ENCODE measurements around the gene SUSD1. TPM values are rescaled to one million over a fixed set of nuclear protein-coding genes. Genes with fewer than 3 reads are reported as not detected.
A peak's percentile ranks its signal among the peaks of the same experiment; 100 is the strongest.

SUSD1 gene
- total RNA-seq, 4 donors from 2014 or later = 22.7 to 83.0 (median 24.7) TPM

DNA sequence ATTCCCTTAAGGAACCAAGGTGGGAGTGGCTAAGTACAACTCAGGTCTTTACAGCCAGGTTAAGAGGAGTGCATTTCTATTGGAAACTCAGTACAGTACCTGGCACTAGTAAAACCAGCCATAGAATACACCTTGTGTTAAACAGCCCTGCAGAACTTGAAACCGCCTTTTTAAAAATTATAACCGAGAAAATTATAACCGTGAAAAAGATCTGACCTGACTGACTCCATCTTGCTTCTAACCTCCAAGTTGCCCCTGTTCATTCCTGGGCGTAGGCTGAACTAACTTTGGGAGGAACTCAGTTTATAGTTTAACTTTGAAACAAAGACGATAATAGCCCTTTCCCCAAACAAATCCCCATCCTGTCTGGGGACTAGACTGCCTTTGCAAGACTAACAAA, 132.3 kb downstream of the SUSD1 start:
- Histone ChIP-seq H3K27me3 (no peaks in the 10 kb centered on the region), H3K9me3 (no peaks in the 10 kb centered on the region), H3K4me3 (no peak overlapping the region), H3K4me1 (peaks cover 0 to 2% (median 0%) of the 10 kb centered on the region in 4 donors), H3K27ac (no peak overlapping the region), H3K36me3 (no peaks in the 10 kb centered on the region)
- in situ Hi-C loops (cut with MboI; ENCODE audit: low pct_ligation_motif_present in 1 of 4, low pct_unique_long_range_greater_than_20kb in 1 of 4, low sequenced_read_pairs in 3 of 4) = no loop called here
- 73 to 94% methylated on average over 5 of the region's 5 CpGs for WGBS, 2 donors (ENCODE audit: low coverage in 1 of 2)
- DNase-seq = no peak
- intact Hi-C loops (cut with DNase I; ENCODE audit: low total_unique reads) = no loop called here
- TF ChIP-seq POLR2AphosphoS5 (IDR thresholded peaks at IDR 0.05) = no peak
- no peak for TF ChIP-seq POLR2A (IDR thresholded peaks at IDR 0.05)
- no peak for TF ChIP-seq EP300 (IDR thresholded peaks at IDR 0.05; ENCODE audit: low read depth)
- TF ChIP-seq, protein P1, sequence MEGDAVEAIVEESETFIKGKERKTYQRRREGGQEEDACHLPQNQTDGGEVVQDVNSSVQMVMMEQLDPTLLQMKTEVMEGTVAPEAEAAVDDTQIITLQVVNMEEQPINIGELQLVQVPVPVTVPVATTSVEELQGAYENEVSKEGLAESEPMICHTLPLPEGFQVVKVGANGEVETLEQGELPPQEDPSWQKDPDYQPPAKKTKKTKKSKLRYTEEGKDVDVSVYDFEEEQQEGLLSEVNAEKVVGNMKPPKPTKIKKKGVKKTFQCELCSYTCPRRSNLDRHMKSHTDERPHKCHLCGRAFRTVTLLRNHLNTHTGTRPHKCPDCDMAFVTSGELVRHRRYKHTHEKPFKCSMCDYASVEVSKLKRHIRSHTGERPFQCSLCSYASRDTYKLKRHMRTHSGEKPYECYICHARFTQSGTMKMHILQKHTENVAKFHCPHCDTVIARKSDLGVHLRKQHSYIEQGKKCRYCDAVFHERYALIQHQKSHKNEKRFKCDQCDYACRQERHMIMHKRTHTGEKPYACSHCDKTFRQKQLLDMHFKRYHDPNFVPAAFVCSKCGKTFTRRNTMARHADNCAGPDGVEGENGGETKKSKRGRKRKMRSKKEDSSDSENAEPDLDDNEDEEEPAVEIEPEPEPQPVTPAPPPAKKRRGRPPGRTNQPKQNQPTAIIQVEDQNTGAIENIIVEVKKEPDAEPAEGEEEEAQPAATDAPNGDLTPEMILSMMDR (IDR thresholded peaks at IDR 0.05) = no peak

DNA sequence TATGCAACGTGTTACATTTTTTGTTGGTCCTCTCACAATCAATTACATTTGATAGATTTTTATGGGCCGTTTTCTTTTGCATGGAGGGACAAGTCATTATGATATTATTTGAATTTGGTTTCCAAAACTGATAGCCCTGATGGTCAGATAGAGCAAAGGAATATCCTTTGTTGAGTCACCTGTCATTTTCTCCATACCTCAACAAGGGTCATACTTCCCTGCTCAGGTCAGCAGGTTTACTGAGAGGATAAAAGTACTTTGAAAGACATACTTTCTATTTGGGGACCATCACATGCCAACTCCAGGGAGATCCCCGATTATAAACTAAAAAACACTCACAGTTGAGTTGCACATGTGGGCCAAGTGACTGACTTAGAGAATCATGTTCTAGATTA, 132.9 kb downstream of the SUSD1 start:
- no peaks in the 10 kb centered on the region for H3K27me3 ChIP-seq
- intact Hi-C loops (cut with DNase I; ENCODE audit: low total_unique reads) (no loop called here), in situ Hi-C loops (cut with MboI; ENCODE audit: low pct_ligation_motif_present in 1 of 4, low pct_unique_long_range_greater_than_20kb in 1 of 4, low sequenced_read_pairs in 3 of 4) (no loop called here)
- no peak for TF ChIP-seq EP300 (IDR thresholded peaks at IDR 0.05; ENCODE audit: low read depth)
- no peak for TF ChIP-seq POLR2A (IDR thresholded peaks at IDR 0.05)
- TF ChIP-seq, protein P1 (IDR thresholded peaks at IDR 0.05) = no peak
- no peak for TF ChIP-seq POLR2AphosphoS5 (IDR thresholded peaks at IDR 0.05)
- WGBS, 2 donors (ENCODE audit: low coverage in 1 of 2) = 84 to 96% methylated on average over 3 of the region's 3 CpGs
- no peak overlapping the region for H3K27ac ChIP-seq
- DNase-seq = no peak
- peaks cover 0 to 2% (median under 1%) of the 10 kb centered on the region in 4 donors for H3K4me1 ChIP-seq
- no peaks in the 10 kb centered on the region for H3K36me3 ChIP-seq
- H3K4me3 ChIP-seq = no peak overlapping the region
- no peaks in the 10 kb centered on the region for H3K9me3 ChIP-seq

DNA sequence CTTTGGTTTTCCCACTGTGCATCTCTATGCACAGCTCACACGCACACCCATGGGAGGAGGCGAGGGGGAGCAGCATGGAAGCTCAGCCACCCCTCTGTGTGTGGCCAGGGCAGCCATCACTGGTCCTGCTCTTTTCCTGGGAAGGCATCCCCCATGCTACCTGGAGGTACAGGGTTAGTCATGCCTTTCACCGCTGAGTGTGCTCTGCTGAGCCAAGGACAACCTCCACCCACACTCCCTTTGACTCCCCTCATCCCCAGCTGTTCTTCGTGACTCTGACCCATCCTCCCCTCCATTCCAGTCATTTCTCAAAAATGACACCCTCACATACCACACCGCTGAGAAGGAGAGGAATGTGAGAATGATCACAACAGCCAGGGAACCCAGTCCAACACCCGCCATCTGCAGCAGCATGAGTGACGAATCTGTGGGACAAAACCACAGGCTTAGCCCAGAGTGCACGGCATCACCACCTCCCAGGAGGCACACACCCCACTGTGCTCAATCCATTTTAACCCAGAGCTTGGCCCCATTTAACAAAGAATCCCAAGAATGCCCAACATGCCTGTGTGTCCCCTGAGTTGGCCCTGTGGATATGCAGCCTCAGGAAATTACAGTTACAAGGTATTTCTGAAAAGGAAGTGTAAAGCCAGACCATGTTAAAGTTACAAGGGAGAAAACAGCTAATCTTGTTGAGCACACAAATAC, 133.4 kb downstream of the SUSD1 start:
- Histone ChIP-seq H3K27me3 (no peaks in the 10 kb centered on the region), H3K4me1 (peaks cover 0 to 5% (median 1%) of the 10 kb centered on the region in 4 donors), H3K9me3 (no peaks in the 10 kb centered on the region), H3K27ac (peak overlapping the region in 1 of 4 donors; percentile 36), H3K36me3 (no peaks in the 10 kb centered on the region), H3K4me3 (no peak overlapping the region)
- TF ChIP-seq, protein P1 (IDR thresholded peaks at IDR 0.05) = no peak
- TF ChIP-seq POLR2AphosphoS5 (IDR thresholded peaks at IDR 0.05) = peak; percentile 18 to 34 (median 33)
- TF ChIP-seq POLR2A (IDR thresholded peaks at IDR 0.05) = no peak
- no peak for TF ChIP-seq EP300 (IDR thresholded peaks at IDR 0.05; ENCODE audit: low read depth)
- in situ Hi-C loops (cut with MboI; ENCODE audit: low pct_ligation_motif_present in 1 of 4, low pct_unique_long_range_greater_than_20kb in 1 of 4, low sequenced_read_pairs in 3 of 4) (no loop called here), intact Hi-C loops (cut with DNase I; ENCODE audit: low total_unique reads) (no loop called here)
- no peak for DNase-seq
- 75 to 81% methylated on average over 5 to 8 of the region's 8 CpGs for WGBS, 2 donors (ENCODE audit: low coverage in 1 of 2)

DNA sequence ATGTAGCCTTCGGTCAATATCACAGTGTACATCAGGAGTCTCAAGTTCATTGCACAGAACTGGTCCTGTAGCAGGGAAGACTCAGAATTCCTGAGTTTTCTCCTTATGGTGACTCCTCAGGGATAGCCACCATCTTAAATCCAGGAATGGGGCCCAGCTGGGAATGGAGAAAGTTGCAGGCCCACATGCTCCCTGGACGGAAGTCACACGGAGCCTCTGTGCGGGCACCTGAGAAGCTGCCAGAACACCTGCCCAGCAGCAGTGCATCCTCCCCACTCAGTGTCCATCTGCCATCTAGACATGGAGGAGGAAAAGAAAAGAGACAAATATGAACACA, 133.9 kb downstream of the SUSD1 start:
- DNase-seq = no peak
- TF ChIP-seq POLR2A (IDR thresholded peaks at IDR 0.05) (no peak), EP300 (IDR thresholded peaks at IDR 0.05; ENCODE audit: low read depth) (no peak), POLR2AphosphoS5 (IDR thresholded peaks at IDR 0.05) (no peak)
- TF ChIP-seq, protein P1 (IDR thresholded peaks at IDR 0.05) = no peak
- H3K4me3 ChIP-seq = no peak overlapping the region
- peak overlapping the region in 1 of 4 donors; percentile 36 for H3K27ac ChIP-seq
- no peaks in the 10 kb centered on the region for H3K9me3 ChIP-seq
- no peaks in the 10 kb centered on the region for H3K27me3 ChIP-seq
- WGBS, 2 donors (ENCODE audit: low coverage in 1 of 2) = 98% methylated on average over 4 of the region's 4 CpGs; no CpG with 5 or more reads in 1 of the 2 donors
- H3K36me3 ChIP-seq = no peaks in the 10 kb centered on the region
- H3K4me1 ChIP-seq = peaks cover 0 to 5% (median 1%) of the 10 kb centered on the region in 4 donors
- in situ Hi-C loops (cut with MboI; ENCODE audit: low pct_ligation_motif_present in 1 of 4, low pct_unique_long_range_greater_than_20kb in 1 of 4, low sequenced_read_pairs in 3 of 4) = no loop called here
- intact Hi-C loops (cut with DNase I; ENCODE audit: low total_unique reads) = no loop called here

Measured in transverse colon (tissue), 4 donors.